CD4-positive, alpha-beta T cell treated with Interleukin-15 for 1 hour (primary cell): ENCODE measurements around the gene ASGR2.
"Not testable (repeated sequence)": the region's sequence is repeated elsewhere in the genome, so short reads cannot be mapped to it uniquely, and the experiment has no call there.

Source experiments
- DNase-seq: peaks from one replicate; pipeline ENCODE4 v3.0.0-alpha.2; 2020

Gene ASGR2

DNA sequence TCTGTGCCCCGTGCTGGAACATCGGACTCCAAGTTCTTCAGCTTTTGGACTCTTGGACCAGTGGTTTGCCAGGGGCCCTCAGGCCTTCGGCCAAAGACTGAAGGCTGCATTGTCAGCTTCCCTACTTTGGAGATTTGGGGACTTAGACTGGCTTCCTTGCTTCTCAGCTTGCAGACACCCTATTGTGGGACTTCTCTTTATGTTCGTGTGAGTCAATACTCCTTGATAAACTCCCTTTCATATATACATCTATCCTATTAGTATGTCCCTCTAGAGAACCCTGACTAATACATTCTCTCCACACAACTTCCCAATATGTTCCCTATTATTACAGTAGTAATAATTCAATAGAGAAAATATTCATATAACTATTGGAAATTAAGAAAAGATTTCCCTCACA is 9.2 kb upstream of the ASGR2 start:
- DNase-seq, result no peak

DNA sequence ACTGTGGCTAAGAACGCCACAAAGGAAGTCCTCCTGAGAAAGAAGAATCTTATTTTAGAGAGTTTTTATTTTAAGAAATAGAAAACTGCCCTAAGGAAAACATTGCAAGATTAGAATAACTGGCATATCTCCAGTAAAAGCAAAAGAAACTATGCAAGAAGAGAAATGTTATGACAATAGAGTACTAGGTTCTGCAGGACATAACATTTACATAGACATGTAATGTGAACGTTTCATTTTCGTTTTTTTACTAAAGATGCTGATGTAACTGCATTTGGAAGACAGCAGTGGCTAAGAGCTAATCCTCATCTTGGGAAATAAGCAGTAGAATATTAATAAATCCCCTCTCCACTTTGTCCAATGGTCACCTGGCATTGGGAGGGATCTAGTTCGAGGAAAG is 7.8 kb upstream of the ASGR2 start:
- DNase-seq, result no peak

DNA sequence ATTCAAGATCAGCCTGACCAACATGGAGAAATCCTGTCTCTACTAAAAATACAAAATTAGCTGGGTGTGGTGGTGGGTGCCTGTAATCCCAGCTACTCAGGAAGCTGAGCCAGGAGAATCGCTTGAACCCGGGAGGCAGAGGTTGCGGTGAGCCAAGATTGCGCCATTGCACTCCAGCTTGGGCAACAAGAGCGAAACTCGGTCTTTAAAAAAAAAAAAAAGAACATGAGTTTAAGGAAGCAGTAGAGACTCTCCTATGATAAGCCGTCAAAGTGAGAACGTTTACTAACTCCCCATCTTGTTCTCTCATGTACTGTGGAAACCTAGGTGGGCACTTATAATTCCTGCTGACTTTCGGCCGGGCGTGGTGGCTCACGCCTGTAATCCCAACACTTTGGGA is 6.0 kb upstream of the ASGR2 start:
- peak; percentile 41 for DNase-seq

DNA sequence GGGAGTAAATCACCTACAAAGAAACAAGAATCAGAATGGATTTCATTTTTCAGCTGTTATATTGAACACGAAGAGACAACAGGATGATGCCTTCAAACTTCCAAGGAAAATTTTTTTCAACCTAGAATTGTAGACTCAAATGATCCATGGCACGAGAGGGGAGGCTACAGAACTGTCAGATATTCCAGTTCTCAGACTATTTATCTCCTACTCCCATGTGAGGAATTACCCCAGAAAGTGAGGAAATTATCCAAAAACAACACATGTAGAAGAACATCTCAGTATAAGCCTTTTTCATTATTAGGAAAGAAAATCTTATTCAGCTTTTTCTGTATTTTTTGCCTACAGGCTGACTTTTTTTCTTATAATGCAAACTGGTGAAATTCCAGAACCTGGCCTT is 5.5 kb upstream of the ASGR2 start:
- DNase-seq, result no peak

DNA sequence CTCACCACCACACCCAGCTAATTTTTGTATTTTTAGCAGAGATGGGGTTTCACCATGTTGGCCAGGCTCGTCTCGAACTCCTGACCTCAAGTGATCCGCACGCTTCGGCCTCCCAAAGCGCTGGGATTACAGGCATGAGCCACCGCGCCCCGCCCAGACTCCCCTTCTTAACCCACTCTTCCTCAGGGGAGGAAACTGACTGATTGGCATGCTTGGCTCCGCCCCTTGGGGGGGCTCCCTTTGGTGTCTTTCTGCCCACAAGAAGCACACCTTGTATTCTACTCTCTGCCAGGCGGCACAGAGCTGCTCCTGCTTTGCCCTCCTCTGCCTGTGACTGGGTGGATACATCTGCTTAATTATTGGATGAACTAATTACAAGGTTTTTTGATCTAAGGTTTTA is 4.7 kb upstream of the ASGR2 start:
- no peak for DNase-seq

DNA sequence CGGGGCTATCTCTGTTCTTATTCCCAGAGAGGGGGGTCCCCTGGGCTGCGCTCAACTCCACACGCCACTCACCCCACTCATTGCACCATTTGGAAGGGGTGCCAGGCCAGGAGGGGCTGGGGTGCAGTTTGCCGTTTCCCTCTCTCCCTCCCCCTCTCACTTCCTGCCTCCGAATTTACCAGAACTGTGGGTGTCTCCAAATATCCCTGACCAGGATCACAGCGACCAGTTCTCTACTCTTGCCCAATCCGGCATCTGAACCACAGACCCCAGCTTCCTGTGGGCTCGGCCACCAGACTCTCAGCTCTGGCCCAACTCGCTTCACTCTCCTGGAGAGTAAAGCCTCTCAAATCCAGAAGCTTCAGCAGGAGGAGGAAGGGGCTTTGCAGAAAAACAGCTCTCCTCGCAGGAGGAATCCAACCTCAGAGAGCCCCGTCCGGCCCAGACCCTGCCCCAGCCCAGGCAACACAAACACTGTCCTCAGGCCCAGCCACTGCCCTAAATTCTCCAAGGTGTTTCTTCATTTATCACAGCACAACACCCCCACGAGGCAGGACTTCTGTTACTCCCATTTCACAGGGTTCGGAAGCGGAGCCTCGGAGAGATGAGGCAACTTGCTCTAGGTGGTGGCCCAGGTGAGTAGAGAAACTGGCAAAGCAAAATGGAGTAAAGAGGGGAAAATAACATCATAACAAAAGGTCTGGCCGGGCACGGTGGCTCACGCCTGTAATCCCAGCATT is 423 bp upstream of the ASGR2 start:
- no peak for DNase-seq

DNA sequence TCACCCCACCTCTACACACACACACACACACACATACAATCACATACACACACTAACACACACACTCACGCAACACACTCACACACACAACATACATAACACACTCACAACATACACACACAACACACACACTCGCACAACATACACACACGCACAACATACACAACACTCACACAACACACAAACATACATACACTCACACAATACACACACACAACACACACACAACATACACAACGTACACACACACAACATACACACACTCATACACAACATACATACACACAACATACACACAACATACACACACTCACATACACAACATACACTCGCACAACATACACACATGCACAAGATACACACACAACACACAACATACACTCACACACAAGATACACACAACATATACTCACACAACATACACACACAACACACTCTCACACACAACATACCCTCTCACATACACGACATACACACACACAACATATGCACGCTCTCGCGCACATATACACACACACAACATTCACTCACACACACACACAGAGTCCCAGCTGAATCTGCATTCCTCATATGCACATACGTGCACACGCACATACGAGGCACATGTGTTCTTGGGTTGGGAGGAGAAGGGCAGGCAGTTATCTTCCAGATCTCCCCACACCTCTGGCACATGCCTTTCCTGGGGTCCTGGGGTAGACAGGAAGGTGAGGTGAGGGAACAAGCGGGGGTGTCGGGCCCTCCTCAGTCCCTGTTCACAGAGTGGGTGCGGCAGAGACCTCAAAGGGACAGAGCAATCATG is 1.1 kb downstream of the ASGR2 start:
- no peak for DNase-seq

DNA sequence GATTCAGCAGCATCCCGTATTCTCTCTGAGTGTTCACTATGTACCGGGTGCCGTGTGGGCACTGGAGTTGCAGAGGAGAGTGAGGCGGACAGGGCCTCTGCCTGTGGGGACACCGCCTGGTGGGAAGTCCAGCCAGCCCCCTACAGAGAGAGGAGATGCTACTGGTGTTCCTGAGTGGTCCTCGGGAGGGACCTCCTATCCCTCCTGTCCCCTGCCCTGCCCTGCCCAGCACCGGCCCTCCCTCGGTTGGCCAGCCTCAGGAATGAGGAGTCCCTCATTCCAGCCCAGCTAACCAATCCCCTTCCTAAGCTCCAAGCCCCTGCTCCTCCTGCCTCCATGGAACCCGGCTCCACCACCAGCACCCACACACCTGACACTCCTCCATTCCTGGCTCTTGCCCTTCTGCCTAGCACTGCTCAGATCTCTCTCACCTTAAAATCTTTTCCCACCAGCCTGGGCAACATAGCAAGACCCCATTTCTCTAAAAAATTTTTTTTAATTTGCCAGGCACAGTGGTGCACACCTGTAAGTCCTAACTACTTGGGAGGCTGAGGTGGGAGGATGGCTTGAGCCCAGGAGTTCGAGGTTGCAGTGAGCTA is 2.0 kb downstream of the ASGR2 start:
- no peak for DNase-seq

DNA sequence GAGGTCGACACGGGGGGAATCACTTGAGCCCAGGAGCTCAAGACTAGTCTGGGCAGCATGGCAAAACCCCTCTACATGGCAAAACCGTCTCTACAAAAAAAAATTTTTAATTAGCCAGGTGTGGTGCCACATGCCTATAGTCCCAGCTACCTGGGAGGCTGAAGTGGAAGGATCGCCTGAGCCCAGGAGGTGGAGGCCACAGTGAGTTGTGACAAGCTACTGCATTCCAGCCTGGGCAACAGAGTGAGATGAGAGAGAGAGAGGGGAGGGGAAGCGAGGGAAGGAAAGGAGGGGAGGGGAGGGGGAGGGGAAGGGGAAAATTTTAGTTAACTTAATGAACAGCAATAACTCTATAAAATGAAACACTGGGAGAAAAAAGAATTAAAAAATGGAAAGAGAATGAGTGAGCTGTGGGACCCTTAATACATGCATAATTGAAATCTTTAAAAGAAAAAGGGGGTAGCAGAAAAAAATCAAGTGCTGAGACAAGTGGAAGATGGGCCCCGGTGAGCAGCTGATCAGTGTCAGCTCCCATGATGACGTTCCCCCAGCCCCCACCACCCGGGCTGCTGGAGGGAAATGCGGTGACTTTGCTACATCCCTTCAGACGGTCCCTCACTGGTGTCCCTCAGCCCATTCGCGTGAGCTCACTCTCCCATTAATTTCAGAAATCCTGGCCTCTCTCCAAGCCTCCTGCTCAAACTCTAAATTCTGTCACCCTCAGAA is 2.7 kb downstream of the ASGR2 start:
- DNase-seq, result peak; percentile 45

DNA sequence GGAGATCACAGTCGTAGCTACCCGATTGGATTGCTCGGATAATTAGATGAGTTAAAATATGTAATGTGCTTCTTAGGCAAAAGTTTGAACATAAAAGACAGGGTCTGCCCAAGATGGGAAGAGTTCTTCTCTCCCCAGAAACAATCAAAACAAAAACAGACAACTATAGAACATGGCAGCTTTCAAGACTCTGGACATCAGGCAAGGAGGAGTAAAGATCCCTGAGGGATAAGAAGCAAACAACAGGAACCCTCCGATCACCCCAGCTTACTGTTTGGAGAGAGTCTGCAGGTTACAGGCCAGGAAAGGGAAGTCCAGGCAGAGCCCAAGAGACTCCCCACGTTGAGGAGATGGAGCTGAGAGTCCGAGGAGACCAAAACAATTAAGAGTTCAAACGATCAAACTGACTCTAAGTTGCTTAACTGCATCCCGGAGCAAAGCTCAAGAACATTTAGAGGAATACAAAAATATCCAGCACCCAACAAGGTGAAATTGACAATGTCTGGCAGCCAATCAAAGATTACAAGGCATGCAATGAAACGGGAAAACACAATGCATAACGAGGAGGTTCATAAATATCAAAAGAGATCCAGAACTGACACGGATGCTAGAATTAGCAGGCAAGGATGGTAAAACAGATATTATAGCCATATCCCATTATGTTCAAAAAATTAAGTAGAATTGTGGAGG is 3.9 kb downstream of the ASGR2 start:
- no peak for DNase-seq

DNA sequence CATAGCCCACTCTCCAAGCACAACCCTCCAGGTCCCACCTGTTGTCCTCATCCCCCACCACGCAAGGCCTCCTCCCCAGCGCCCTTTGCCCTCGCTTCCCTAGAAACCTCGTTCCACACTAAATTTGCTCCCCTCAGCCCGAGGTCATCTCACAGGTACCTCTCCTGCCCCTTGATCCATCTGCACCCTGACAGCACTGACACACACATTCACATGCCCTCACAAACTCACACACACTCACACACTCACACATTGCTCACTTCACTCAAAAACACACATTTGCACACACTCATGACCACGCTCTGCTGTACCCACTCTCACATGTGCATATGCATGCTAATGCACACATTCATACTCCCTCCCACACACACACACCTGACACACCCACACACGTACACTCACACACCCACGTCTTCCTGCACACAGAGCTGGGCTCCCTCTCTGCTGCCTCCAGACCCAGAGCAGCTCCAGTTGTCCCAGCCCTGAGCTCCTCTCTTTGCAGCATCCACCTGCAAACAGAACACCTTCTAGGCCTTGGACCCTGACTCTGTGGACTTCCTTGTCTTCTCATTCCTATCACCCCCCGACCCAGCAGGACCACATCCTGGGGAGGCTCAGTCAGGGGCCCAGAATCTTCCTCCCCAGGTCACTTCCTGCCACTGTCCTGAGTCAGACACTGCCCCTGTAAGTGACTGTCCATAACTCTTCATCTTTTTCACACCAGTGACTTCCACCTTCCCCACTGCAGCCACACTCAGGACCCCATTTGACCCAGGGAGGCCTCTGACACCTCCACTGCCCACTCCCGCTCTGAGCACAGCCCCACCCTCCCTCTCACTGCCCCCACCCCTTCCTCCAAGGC is 4.9 kb downstream of the ASGR2 start:
- DNase-seq, result no peak

DNA sequence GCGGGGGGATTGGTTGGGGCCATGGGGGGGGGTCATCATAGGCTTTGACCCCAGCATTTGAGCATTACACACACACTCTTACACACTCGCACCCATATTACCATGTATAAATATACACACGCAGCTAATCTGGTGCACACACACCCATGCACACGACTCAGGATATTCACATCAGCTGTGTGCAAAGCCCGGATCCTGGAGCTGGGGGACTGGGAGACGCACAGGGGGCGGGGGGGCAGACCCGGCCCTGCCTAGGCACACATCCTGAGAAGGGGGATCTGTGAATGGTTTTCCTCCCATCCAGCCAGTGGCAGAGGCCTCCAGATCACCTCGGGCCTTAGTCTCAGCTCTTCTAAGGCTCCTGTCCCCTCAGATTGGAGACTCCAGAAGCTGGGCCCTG is 5.6 kb downstream of the ASGR2 start:
- no peak for DNase-seq

DNA sequence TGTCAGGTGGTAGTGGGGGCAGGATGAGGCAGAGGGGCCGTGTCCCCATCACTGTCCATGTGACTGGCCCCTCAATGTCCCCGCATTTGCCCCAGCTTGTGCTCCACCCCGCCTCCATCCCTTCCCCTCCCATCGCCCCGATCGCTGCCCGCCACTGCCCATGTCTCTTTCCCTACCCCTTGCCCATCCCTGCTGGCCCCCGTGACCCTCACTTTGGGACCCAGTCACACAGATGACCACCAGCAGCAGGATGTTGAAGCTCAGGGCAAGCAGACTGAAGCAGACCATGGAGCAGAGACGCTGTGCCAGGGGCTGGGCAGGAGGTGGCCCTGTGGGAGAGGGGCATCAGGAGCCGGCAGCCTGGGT is 6.1 kb downstream of the ASGR2 start:
- no peak for DNase-seq

DNA sequence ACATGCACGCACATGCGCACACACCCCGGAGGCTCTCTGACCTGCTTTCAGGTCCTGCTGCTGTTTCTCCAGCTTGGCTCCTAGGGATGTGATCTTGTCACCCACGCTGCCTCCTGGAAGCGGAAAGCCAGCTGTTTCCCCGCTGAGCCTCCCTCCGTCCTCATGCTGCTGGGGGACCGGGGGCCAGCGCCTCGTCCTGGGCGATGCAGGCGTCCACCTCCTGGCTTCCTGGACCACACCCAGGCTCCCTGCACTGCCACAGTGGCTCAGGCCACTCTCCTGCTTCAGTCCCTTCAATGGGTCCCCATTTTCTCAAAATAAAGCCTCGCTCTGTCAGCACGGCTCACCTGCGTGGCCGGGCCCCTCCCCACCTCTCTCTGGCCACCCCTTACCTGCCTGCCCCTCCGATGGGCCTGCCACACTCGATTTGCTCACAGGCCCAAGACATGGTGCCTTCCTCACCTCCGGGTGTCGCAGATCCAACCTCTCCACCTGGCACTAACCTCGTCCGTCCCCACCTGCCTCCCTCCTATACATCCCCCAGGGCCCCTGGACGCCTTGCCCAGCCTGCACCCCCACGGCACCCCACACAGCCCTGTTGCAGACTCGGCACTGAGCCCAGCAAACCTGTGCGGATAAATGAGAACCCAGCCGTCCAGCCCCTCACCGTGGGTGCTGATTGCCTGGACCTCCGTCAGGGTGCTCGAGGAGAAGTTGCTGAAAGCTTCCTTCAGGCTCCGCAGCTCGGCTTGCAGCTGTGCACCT is 6.6 kb downstream of the ASGR2 start:
- no peak for DNase-seq

DNA sequence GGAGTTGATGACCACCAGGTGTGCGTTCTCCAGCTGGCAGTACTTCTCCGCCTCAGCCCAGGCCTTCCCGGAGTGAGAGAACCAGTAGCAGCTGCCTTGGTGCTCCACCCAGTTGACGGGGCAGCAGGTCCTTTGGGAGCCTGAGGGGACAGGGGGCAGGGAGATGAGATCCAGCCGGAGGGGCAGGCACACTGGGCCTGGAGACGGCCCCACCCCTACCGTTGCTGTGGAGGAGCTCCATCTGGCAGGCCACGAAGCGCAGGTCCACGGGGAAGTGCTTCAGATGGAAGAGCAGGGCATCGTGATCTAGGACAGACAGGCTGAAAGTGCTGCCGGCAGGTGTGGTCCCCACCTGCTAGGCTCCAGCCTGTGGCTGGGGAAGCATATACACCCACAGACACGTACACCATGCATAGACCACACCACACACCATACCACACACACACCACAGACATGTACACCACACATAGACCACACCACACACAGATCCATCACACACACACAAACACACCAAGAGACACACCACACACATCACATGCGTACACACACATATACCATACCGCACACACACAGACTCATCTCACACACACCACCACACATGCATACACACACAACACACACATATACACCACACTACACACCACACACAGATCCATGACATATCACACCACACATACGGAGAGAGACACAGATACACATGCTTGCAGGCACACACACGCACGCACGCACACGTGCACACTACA is 7.4 kb downstream of the ASGR2 start:
- no peak for DNase-seq

DNA sequence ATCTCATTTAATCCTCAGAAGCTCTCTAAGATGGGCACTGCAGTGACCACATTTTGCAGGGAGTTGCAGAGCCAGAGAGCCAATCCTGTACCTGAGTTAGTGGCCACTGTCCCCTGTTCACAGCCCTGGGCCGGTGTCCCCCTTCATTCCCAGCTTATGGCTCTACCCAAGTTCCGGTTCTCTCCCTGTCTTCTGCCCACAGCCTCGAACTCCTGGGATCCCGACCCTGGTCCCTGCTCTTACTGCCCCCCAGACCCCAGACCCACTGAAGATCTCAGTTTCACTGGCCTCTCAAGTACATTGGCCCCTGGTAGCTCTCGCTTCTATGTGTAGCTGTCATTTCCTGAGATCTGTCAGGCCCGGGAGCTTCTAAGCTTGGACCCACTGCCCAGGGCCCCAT is 12.2 kb downstream of the ASGR2 start:
- no peak for DNase-seq

DNA sequence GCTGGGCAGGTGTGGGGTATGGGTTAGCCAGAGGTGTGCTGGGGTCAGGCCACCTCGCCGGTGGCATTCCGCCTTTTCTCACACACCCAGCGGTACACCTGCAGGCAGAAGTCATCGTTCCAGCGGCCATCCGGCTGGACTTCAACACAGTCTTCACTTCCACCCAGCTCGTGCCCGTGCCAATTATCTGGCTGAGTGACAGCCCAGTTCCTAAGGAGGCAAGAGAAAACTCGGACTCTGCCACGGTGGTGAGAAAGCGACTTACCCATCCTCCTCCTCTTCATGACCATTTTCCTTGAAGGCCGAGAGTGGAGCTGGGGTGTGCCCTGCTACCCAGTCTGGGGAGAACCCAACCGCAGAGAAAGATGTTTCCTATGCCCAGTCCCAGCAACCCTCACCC is 13.1 kb downstream of the ASGR2 start:
- DNase-seq, result no peak

DNA sequence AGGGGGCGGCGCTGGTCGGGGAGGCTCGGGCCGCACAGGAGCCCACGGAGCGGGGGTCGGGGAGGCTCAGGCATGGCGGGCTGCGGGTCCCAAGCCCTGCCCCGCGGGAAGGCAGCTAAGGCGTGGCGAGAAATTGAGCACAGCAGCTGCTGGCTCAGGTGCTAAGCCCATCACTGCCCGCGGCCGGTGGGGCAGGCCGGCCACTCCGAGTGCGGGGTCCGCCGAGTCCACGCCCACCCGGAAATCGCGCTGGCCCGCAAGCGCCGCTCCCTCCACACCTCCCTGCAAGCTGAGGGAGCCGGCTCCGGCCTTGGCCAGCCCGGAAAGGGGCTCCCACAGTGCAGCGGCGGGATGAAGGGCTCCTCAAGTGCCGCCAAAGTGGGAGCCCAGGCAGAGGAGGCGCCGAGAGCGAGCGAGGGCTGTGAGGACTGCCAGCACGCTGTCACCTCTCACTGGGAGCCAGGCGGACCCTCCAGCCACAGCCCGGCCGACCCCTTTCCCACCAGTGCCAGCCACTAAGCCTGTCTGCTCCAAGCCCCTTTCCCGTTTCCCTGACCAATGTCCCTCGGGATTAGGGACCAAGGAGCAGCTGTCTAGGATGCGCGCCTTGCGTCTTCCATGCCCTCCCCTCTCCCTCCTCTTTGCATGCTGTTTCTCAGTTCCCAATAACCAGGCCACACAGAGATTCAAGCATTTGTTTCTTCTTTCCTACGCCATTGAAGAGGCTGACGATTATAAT is 13.8 kb downstream of the ASGR2 start:
- DNase-seq, result not testable (repeated sequence)

DNA sequence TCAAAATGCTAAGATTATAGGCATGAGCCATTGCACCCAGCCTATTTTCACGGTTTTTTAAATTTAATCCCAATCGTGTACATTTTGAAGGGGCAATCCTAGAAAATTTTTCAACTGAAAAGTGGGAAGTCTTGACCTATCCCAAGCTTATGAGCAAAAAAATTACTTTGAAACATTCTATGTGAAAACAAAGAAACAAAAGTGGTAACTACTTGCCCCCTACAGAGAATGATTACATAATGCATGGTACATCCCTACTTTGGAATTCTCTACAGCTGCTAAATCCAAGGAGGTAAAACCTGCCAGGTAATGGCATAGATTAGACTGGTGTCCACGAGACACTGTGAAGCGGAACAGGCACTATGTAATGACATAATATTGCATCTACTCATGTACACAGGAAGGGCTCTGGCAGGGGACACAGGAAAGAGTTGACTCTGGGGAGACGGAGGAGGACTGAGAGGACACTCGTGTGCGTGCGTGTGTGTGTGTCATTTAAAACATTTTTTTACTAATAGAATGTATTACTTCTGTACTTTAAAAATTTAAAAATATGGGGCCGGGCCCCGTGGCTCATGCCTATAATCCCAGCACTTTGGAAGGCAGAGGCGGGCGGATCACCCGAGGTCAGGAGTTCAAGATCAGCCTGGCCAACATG is 15.7 kb downstream of the ASGR2 start:
- DNase-seq, result no peak
